Parathyroid adenoma (tissue), 2 donors: ENCODE results near the gene SLC25A47.
"Not testable (repeated sequence)": the region's sequence is repeated elsewhere in the genome, so short reads cannot be mapped to it uniquely, and the experiment has no call there.

Experiments used
- H2AFZ ChIP-seq: fragments of 300-600 bp; sonication (generic); one replicate; pipeline ENCODE4 v1.7.0; 2017; ENCODE audit warnings: antibody characterized with exemption, mild to moderate bottlenecking
- H3K27ac ChIP-seq: fragments of 300-600 bp; sonication (generic); one replicate; pipeline ENCODE4 v1.7.0; 2017
- H3K27me3 ChIP-seq: fragments of 300-600 bp; sonication (generic); one replicate; pipeline ENCODE4 v1.7.0; 2017; ENCODE audit warnings: low read length; ENCODE audit not compliant: control insufficient read depth, insufficient read depth
- H3K36me3 ChIP-seq: fragments of 300-600 bp; sonication (generic); one replicate; pipeline ENCODE4 v1.7.0; 2017; ENCODE audit warnings: low read length; ENCODE audit not compliant: control insufficient read depth, insufficient read depth
- H3K4me1 ChIP-seq: fragments of 300-600 bp; sonication (generic); one replicate; pipeline ENCODE4 v1.7.0; 2017; ENCODE audit warnings: control low read depth
- H3K4me2 ChIP-seq: fragments of 300-600 bp; sonication (generic); one replicate; pipeline ENCODE4 v1.7.0; 2017; ENCODE audit warnings: low read length
- H3K4me3 ChIP-seq: fragments of 300-600 bp; sonication (generic); one replicate; pipeline ENCODE4 v1.7.0; 2017; ENCODE audit warnings: low read depth, low read length
- H3K79me2 ChIP-seq: fragments of 300-600 bp; sonication (generic); one replicate; pipeline ENCODE4 v1.7.0; 2017; ENCODE audit warnings: control low read depth
- H3K9ac ChIP-seq: fragments of 300-600 bp; sonication (generic); one replicate; pipeline ENCODE4 v1.7.0; 2017; ENCODE audit warnings: mild to moderate bottlenecking
- H3K9me3 ChIP-seq: fragments of 300-600 bp; sonication (generic); one replicate; pipeline ENCODE4 v1.7.0; 2017; ENCODE audit warnings: low read length; ENCODE audit not compliant: control insufficient read depth
- TF ChIP-seq, protein P1 (sequence below): fragments of 300-600 bp; sonication (generic); IDR thresholded peaks from one replicate; pipeline ENCODE4 v1.7.0; 2017; ENCODE audit warnings: antibody characterized with exemption, mild to moderate bottlenecking
- donor health status: primary hyperparathyroidism.

SLC25A47 gene

DNA sequence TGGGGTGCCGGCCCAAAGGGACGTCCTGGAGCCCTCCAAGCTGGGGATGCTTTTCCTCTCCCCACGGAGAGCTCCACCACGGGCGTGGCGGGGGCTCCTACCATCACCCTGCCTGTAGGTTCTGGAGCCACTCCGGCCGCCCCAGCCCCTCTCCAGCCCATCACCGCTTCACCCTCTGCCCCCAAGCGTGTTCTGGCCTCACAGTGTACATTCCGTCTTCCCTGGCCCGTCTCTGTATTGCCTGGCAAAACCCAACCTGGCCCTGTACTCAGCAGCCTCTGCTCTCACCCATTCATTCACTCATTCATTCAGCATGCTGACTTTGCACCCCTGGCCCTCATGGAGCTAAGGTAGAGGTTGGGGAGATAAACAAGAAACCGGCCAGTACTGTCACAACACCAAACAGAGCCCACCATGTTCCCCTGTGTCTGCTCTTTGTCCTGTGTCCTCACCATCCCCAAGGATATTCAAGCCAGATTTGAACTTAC, 37.2 kb upstream of the SLC25A47 start:
- peak overlapping the region; percentile 91 for H3K4me2 ChIP-seq
- H3K27ac ChIP-seq: no peak overlapping the region
- H3K9ac ChIP-seq: no peak overlapping the region
- peaks cover 2% of the 10 kb centered on the region for H3K4me1 ChIP-seq
- no peaks in the 10 kb centered on the region for H3K36me3 ChIP-seq
- peaks cover 14% of the 10 kb centered on the region for H3K79me2 ChIP-seq
- H2AFZ ChIP-seq: peak overlapping the region; percentile 92
- peak overlapping the region; percentile 72 for H3K4me3 ChIP-seq
- no peaks in the 10 kb centered on the region for H3K27me3 ChIP-seq
- TF ChIP-seq, protein P1, sequence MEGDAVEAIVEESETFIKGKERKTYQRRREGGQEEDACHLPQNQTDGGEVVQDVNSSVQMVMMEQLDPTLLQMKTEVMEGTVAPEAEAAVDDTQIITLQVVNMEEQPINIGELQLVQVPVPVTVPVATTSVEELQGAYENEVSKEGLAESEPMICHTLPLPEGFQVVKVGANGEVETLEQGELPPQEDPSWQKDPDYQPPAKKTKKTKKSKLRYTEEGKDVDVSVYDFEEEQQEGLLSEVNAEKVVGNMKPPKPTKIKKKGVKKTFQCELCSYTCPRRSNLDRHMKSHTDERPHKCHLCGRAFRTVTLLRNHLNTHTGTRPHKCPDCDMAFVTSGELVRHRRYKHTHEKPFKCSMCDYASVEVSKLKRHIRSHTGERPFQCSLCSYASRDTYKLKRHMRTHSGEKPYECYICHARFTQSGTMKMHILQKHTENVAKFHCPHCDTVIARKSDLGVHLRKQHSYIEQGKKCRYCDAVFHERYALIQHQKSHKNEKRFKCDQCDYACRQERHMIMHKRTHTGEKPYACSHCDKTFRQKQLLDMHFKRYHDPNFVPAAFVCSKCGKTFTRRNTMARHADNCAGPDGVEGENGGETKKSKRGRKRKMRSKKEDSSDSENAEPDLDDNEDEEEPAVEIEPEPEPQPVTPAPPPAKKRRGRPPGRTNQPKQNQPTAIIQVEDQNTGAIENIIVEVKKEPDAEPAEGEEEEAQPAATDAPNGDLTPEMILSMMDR: no peak
- no peaks in the 10 kb centered on the region for H3K9me3 ChIP-seq

DNA sequence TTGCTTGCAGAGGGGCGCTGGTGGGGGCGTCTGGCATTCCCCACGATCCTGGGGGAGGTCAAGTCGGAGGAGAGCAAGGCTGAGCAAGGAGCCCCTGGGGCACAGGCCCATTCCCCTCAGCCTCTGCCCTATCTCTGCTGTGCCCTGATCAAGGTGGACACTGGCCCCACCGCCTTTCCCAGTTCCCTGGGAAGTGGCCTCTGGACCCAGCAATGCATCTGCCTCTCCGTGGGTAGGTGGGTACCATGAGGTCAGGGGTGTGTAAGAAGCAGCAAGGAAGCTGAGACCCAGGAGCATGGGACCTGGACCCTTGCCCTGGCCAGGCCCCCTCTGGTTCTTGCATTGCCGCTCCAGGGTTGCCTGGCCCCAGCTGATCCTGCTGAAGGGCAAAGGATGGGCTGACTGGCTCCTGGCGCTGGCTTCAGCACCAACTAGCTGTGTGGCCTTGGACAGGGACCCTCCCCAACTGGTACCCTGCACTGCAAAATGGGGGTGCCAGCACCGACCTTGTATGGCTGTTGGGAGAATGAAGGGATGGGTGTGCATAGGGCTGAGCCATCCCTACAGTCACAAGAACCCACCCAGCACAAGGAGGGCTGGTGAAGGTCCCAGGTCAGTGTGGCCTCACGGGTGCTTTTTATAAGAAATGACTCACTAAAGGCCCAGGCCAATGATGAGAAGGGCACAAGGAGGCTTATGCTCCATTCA, 36.5 kb upstream of the SLC25A47 start:
- no peaks in the 10 kb centered on the region for H3K9me3 ChIP-seq
- no peak overlapping the region for H3K4me2 ChIP-seq
- TF ChIP-seq, protein P1: no peak
- H3K9ac ChIP-seq: no peak overlapping the region
- H3K36me3 ChIP-seq: no peaks in the 10 kb centered on the region
- H3K79me2 ChIP-seq: peaks cover 11% of the 10 kb centered on the region
- no peaks in the 10 kb centered on the region for H3K27me3 ChIP-seq
- H2AFZ ChIP-seq: no peak overlapping the region
- H3K27ac ChIP-seq: no peak overlapping the region
- no peak overlapping the region for H3K4me3 ChIP-seq
- peaks cover 2% of the 10 kb centered on the region for H3K4me1 ChIP-seq

DNA sequence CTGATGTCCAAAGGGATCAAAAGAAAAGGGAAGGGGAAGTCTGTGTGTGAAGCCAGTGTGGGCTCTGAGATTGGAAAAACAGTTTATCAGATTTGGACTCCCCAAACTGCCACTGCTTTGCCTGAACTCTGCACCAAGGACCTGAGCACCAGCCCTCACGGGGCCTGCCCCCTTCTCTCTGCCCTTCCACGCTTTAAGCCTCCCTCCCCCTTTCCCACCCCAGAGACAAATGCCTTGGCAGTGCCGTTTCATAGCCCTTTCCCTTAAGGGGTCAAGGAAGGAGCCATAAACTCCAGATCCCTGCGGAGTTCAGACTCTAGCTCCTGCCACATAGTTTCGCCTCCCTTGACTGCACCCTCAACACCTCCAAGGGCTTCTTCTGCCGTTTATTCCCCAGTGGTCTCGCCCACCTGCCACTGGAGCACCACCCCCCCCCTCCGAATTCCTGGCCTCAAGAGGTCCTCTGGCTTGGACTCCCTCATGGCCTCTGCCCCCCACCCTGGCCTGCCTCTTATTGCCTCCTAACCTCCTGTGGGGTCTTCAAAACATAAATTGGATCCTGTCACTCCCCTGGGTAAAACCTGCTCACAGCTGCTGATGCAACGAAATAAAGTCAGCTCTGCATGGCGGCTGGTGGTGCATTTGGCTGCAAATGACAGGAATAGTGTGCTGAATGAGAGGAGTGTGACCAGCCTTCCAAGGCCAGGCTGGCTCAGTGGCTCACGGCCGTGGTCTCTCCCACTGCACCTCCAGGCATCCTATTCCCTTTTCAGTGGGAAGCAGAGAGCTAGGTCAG, 35.7 kb upstream of the SLC25A47 start:
- H3K9ac ChIP-seq: no peak overlapping the region
- H3K27me3 ChIP-seq: no peaks in the 10 kb centered on the region
- TF ChIP-seq, protein P1: no peak
- H3K9me3 ChIP-seq: no peaks in the 10 kb centered on the region
- no peak overlapping the region for H2AFZ ChIP-seq
- peaks cover 4% of the 10 kb centered on the region for H3K79me2 ChIP-seq
- no peak overlapping the region for H3K4me3 ChIP-seq
- H3K4me2 ChIP-seq: no peak overlapping the region
- no peaks in the 10 kb centered on the region for H3K36me3 ChIP-seq
- H3K27ac ChIP-seq: no peak overlapping the region
- peaks cover 2% of the 10 kb centered on the region for H3K4me1 ChIP-seq

DNA sequence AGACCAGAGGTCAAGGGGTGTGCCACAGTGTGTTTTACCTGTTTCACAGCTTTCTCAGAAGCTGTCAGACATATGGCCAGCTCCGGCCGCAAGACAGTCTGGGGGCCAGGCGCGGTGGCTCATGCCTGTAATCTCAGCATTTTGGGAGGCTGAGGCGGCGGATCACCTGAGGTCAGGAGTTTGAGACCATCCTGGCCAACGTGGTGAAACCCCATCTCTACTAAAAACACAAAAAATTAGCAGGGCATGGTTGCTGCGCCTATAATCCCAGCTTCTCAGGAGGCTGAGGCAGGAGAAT, 35.2 kb upstream of the SLC25A47 start:
- not testable (repeated sequence) for H3K27ac ChIP-seq

DNA sequence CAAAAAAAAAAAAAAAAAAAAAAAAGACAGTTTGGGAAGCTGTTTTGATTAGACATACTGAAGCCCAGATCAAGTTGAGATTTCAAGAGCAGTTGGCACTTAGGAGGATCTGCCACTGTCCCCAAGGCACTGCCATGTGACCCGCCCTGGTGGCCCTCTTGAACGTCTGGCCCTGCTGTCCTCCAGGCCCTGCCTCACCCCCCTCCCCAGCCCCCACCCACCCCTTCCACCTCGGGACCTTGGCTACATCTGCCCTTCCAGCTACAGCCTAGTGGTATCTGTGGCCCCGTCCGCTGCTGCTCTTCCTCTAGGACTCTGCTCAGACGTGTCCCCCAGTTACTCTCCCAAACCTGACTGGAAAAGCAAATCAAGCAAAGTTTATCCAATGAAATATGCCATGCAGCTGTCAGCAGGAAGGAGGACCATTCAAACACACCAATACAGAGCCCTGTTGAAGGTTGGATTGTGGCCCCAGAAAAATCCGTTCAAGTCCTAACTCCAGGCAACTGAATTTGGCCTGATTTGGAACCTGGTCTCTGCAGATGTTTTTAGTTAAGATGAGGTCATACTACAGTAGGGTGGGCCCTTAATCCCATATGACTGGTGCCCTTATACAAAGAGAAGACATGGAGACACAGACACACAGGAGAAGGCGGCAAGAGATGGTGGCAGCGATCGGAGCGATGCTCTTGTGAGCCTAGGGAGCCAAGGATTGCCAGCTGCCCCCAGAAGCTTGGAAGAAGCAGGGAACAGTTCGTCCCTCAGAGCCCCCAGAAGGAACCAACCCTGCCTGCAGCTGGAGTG, 34.6 kb upstream of the SLC25A47 start:
- Histone ChIP-seq H3K27ac (no peak overlapping the region), H3K4me3 (no peak overlapping the region)
- TF ChIP-seq, protein P1: no peak

More for the DNA sequence above, 35.2 kb upstream of the SLC25A47 start:
- not testable (repeated sequence) for H3K4me3 ChIP-seq, H3K4me2 ChIP-seq, H3K79me2 ChIP-seq, H3K4me1 ChIP-seq, H2AFZ ChIP-seq, H3K9me3 ChIP-seq, H3K27me3 ChIP-seq, H3K36me3 ChIP-seq, H3K9ac ChIP-seq

More for the DNA sequence above, 34.6 kb upstream of the SLC25A47 start:
- H3K79me2 ChIP-seq: peaks cover 4% of the 10 kb centered on the region
- no peak overlapping the region for H3K9ac ChIP-seq
- no peaks in the 10 kb centered on the region for H3K36me3 ChIP-seq
- no peaks in the 10 kb centered on the region for H3K9me3 ChIP-seq
- H3K27me3 ChIP-seq: no peaks in the 10 kb centered on the region
- H3K4me2 ChIP-seq: no peak overlapping the region
- H3K4me1 ChIP-seq: peaks cover 2% of the 10 kb centered on the region
- H2AFZ ChIP-seq: no peak overlapping the region
